Occipital lobe (tissue), 2 donors: Measurements from ENCODE around the gene EXOC2. TPM values are rescaled to one million over a fixed set of nuclear protein-coding genes. Genes with fewer than 3 reads are reported as not detected.

ENCODE experiments used
- DNase-seq: peaks from one replicate; lab custom pipeline; 2025; lab: John Stamatoyannopoulos, UW
- total RNA-seq: library from RNA; depleted of rRNA; stranded (reverse); fragments of >200 nt; gene quantifications from one replicate; pipeline ENCODE4 v1.2.3, GENCODE V29; 2014

EXOC2 gene
- total RNA-seq, 1 donor from 2014 or later, result 63.8 TPM

GRCh38 chr6:470051-470900 lies 222.7 kb downstream of the EXOC2 start:
- no peak for DNase-seq

GRCh38 chr6:467671-468082 lies 225.3 kb downstream of the EXOC2 start:
- DNase-seq, result no peak

- no peak for DNase-seq
Observed at GRCh38 chr6:467111-467510, 225.8 kb downstream of the EXOC2 start.

- DNase-seq, result no peak
Observed at GRCh38 chr6:466564-466963, 226.4 kb downstream of the EXOC2 start.

GRCh38 chr6:465531-466348 lies 227.2 kb downstream of the EXOC2 start:
- DNase-seq, result no peak

DNA sequence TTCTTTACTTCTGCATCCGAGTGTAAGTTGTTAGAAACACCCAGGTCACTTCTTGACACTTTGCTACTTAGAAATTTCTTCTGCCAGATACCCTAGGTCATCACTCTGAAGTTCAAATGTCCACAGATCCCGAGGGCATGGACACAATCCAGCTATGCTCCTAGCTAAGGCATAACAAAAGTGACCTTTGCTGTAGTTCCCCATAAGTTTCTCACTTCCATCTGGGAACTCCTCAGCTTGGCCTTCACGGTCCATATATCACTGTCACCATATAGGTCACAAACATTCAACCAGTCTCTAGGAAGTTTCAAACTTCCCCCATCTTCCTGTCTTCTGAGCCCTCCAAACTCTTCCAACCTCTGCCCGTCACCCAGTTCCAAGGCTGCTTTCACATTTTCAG lies 236.1 kb downstream of the EXOC2 start:
- DNase-seq, result no peak

GRCh38 chr6:456358-456867 lies 236.5 kb downstream of the EXOC2 start:
- DNase-seq, result no peak

DNA sequence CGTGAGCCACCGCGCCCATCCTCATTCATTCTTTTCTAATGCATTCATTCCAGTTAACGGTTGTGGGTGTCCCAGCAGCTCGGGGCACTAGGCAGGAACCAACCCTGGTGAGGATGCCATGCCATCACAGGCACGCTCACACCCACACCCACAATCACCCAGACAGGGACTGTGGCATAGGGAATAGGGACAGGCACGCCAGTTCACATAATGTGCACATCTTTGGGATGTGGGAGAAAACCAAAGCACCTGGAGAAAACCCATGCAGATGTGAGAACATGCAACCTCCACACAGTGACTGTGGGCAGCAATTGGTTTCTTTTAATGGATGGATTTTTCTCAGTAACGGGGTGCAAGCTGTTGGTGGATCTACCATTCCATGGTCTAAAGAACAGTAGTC lies 237.1 kb downstream of the EXOC2 start:
- no peak for DNase-seq

DNA sequence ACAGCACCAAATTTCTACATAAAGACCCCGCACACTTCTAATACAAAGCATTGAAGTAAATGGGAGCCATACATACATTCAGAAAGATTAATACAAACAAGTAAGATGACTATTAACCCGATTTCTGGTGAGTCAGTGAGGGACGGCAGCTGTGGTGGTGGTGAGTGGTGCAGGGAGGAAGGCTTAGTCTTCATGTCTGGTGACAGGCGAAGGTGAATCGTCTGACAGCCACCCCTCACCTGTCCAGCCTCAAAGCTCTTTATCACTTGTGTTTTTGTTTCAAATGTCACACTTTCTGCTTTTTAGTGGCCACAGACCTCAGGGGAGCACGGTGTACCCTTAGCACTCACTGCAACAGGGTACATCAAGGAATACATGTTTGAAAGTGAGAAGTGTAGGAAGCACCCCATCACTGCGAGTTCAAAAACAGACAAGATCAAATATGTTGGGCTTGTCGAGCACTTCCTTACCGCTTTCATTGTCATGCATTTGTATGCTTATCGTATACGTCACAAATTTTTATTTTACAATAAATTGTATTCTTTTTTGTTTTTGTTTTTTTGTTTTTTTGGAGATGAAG lies 237.8 kb downstream of the EXOC2 start:
- no peak for DNase-seq

DNA sequence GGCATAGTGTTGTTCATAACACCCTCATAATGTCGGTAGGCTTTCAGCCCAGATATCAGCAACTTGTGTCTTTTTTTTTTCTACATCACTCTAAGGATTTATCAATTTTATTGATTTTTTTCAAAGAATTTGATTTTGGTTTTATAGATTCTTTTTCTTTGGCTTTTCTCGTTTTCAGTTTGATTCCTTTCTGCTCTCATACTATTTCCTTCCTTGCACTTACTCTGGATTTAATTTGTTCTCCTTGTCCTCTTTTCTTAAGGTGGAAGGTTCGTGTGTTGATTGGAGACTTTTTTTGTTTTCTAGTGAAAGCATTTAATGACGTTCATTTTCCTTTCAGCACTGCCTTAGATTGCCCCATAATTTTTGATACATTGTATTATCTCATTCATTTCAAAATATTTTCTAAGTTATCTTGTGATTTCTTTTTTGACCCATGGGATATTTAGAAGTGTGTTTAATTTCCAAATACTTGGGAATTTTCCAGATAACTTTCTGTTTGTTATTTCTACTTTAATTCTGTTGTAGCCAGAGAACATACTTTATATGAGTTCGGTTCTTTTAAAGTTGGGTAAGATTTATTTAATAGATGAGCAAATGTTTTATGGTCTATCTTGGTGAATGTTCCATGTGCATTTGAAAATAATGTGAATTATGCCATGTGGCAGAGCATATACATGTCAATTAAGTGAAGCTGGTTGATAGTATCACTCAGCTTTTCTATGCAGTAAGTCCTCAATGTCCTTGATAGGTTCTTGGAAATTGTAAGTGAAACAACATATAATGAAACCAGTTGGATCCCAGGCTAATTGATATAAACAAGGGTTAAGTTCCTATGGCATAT lies 238.6 kb downstream of the EXOC2 start:
- DNase-seq, result no peak

DNA sequence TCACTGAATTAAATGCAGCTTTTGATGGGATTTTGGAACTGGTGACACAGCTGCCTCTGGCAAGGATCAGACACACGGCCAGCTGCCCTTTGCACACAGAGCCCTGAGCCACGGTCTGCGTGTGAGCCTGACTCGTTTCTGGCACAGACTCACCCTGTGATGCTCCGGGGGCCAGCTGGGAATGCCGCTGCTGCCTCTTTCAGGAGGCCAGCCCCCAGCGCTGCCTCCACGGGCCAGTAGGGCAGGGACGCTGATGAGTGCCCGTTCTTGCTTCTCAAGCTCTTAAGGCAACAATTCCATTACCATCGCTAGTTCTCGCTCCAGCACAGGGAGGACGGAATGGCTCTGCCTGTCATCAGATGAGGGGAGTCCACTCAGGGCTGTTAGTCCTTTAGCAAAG lies 239.8 kb downstream of the EXOC2 start:
- DNase-seq, result peak; percentile 54

GRCh38 chr6:452301-453067 lies 240.5 kb downstream of the EXOC2 start:
- DNase-seq, result no peak

DNA sequence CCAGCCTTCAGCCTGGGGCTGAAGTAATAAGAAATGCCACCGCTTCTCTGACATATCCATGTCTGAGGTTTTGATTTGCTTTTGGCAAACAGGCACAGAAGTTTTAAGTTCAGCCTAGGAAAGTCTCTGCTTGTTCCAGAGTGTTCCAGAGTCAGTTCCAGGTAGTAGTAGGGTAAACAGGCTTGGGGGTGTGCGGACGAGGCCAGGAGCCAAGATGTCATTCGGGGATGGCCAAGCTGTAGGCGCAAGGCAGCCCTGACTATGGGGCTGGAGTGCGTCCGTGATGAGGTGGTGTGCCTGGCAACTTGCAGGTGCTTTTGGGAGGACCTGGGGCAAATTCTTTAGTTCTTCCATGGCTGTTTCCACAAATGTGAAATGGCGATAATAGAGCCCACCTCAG lies 241.1 kb downstream of the EXOC2 start:
- DNase-seq, result no peak

DNA sequence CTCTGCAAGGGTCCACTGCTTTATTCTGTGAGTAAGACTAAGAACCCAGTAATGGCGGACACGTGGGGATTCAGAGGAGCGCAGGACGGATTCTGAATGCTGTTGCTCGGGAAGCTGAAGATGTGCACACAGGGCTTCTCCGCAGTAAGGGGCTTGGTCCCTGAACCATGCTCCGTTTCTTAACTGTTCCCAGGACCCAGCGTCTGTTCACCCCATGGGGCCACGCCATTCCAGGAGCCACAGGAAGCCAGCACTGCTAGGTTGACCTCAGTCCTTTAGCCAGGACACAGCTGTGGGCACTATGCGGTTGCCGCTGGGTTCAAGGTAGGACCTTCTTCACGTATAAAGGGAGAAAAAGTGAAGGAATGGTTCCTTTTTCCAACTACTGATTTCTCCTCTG lies 241.6 kb downstream of the EXOC2 start:
- no peak for DNase-seq

GRCh38 chr6:449486-450419 lies 243.2 kb downstream of the EXOC2 start:
- no peak for DNase-seq

GRCh38 chr6:449057-449430 lies 243.9 kb downstream of the EXOC2 start:
- no peak for DNase-seq

DNA sequence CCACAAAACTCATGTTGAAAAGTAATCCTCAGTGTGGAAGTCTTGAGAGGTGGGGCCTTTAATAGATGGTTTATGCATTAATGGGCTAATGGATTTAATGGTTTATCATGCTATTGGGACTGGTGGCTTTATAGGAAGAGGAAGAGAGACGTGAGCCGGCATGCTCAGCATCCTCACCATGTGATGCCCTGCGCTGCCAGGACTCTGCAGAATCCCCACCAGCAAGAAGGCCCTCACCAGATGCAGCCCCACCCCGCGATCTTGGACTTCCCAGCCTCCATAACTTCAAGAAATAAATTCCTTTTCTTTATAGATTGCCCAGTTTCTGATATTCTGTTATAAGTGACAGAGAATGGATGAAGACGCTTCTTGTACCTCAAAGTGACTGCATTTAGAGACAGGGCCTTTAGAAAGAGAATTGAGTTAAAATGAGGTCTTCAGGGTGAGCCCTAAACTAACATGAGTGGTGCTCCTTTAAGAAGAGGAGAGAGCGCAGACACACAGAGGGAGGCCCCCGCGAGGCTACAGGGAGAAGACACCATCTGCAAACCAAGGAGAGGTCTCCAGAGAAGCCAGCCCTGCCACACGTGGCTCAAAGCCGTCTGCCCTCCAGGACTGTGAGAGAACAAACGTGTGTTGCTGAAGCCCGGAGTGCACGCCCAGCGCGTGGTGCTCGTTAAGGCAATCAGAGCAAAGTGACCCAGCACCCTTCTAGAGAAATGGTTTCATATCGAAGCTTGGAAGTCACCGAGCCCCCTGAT lies 244.5 kb downstream of the EXOC2 start:
- no peak for DNase-seq

GRCh38 chr6:447381-448165 lies 245.4 kb downstream of the EXOC2 start:
- DNase-seq, result no peak
